Lower lobe of right lung (tissue), 2 donors: Measurements from ENCODE around the gene GEMIN2. TPM values are rescaled to one million over a fixed set of nuclear protein-coding genes. Genes with fewer than 3 reads are reported as not detected.
"Not testable (repeated sequence)": the region's sequence is repeated elsewhere in the genome, so short reads cannot be mapped to it uniquely, and the experiment has no call there.

ENCODE experiments used
- ATAC-seq, 2 donors: fragments of 200-7000 bp; cut with Tn5 transposase; one replicate each; pipeline ENCODE4 v1.9.1; 2020 to 2022; ENCODE audit warnings: mild to moderate bottlenecking in 2 of 2, moderate library complexity in 2 of 2
- DNase-seq: peaks from one replicate; pipeline ENCODE4 v3.0.0-alpha.2; 2020
- H3K27ac ChIP-seq: fragments of 200-600 bp; one replicate; pipeline ENCODE4 v1.8.0; 2022
- H3K27me3 ChIP-seq: fragments of 200-600 bp; one replicate; pipeline ENCODE4 v1.8.0; 2022; ENCODE audit warnings: low read depth
- H3K36me3 ChIP-seq: fragments of 200-600 bp; one replicate; pipeline ENCODE4 v1.8.0; 2022; ENCODE audit warnings: mild to moderate bottlenecking
- H3K4me1 ChIP-seq: fragments of 200-600 bp; one replicate; pipeline ENCODE4 v1.8.0; 2022
- H3K4me3 ChIP-seq: fragments of 200-600 bp; one replicate; pipeline ENCODE4 v1.8.0; 2022; ENCODE audit warnings: mild to moderate bottlenecking
- H3K9me3 ChIP-seq: fragments of 200-600 bp; one replicate; pipeline ENCODE4 v1.8.0; 2022
- CTCF ChIP-seq: fragments of 200-600 bp; IDR thresholded peaks from one replicate; pipeline ENCODE4 v1.8.0; 2022; ENCODE audit warnings: antibody characterized with exemption, mild to moderate bottlenecking
- intact Hi-C: fragments of 100-400 bp; cut with DNase I; formaldehyde crosslinking; loops from one replicate; pipeline ENCODE4 v1.11.0; 2022
- long read RNA-seq: library from polyadenylated mRNA; unstranded; transcript quantifications from one replicate; pipeline ENCODE4 v2.0.0, GENCODE V29; 2021
- total RNA-seq: library from RNA; stranded (reverse); fragmentation: NEBNext Ultra II Directional; extraction: Animal tissue kit (Norgen Biotek cat#: 25700); gene quantifications from one replicate; pipeline ENCODE4 v1.2.1, GENCODE V29; 2021
- donor health status: DM: no; HTN: yes; CAD: no; lungs with severe emphysema.

Gene GEMIN2
- 8.4 TPM for total RNA-seq
- long read RNA-seq, transcript GEMIN2-202 (10 exons, 1,420 nt), result major isoform, 7 of 10 reads
- long read RNA-seq, partial matches to known transcripts, result 0 of 10 reads
- long read RNA-seq, other reads (novel, unspliced or antisense), result 2 of 10 reads

DNA sequence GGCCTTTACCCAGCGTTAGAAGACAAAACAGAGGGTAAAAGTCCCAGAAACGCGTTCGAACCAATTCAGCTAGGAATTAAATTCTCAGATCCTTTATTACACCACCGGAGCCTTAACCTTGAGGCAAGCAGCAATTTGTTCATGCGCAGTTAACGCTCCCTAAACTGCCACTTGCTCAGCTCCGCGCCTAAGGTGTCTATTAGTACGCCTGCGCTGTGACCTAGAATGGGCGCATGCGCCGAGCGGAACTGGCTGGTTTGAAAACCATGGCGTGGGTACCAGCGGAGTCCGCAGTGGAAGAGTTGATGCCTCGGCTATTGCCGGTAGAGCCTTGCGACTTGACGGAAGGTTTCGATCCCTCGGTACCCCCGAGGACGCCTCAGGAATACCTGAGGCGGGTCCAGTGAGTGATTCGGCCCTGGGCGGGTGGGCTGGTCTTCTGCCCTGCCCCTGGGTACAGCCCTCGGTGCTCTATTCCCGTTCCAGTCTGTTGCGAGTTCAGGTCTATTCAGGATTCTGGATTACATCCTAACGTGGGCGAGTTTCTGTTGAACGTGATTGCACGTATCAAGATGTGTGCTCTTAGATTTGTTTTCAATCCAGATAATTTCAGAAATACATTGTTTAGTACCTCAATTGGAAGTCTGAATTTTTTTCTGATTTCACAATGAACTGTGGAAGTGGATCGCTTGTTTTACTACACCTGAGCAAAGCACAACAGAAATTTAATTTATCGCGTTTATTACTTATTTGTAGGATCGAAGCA lies at the start of gene GEMIN2:
Gene GEMIN2, plus strand, starts transcription at position 251 of the 766 bp plus-strand sequence. Its CDS starts 16 bp downstream, at position 267.
- H3K9me3 ChIP-seq, result no peaks in the 10 kb centered on the region
- peaks cover 14% of the 10 kb centered on the region for H3K4me1 ChIP-seq
- peak; percentile 95 for DNase-seq
- intact Hi-C loops, result no loop called here
- no peaks in the 10 kb centered on the region for H3K27me3 ChIP-seq
- peaks cover 20% of the 10 kb centered on the region for H3K36me3 ChIP-seq
- peak within 1 kb of the TSS; percentile 80 for H3K4me3 ChIP-seq
- peak within 1 kb of the TSS; percentile 77 for H3K27ac ChIP-seq
- TF ChIP-seq CTCF, result no peak
- peak; percentile 100 for ATAC-seq

DNA sequence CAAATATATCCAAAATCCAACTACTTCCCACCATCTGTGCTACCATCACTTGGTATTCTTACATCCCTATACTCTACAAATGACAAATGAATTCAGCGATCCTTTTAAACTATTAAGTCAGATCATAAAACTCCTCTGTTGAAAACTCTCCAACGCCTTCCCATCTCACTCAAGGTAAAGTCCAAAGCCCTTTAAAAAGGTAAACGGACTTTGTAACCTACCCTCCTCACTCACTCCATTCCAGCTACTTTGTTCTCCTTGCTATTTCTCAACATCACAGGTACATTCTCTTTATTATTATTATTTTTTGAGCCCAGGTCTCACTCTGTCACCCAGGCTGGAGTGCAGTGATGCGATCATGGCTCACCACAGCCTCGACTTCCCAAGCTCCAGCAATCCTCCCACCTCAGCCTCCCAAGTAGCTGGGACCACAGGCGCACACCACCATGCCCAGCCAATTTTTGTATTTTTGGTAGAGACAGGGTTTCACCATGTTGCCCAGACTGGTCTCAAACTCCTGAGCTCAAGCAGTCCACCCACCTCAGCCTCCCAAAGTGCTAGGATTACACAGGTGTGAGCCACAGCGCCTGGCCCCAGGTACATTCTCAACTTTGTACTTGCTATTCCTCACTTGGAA lies 44.8 kb upstream of the GEMIN2 start:
- DNase-seq, H3K9me3 ChIP-seq, H3K27ac ChIP-seq, ATAC-seq, H3K4me1 ChIP-seq, H3K4me3 ChIP-seq, H3K27me3 ChIP-seq, intact Hi-C loops: not testable (repeated sequence)
- peaks cover 91% of the 10 kb centered on the region for H3K36me3 ChIP-seq

GRCh38 chr14:39069923-39070322 lies 44.2 kb upstream of the GEMIN2 start:
- H3K4me1 ChIP-seq, result no peaks in the 10 kb centered on the region
- H3K4me3 ChIP-seq, result no peak overlapping the region
- no peaks in the 10 kb centered on the region for H3K9me3 ChIP-seq
- no peaks in the 10 kb centered on the region for H3K27me3 ChIP-seq
- H3K36me3 ChIP-seq, result peaks cover 91% of the 10 kb centered on the region
- intact Hi-C loops, result no loop called here
- no peak for ATAC-seq
- TF ChIP-seq CTCF, result no peak
- DNase-seq, result no peak
- H3K27ac ChIP-seq, result no peak overlapping the region

GRCh38 chr14:39071096-39071495 lies 43.0 kb upstream of the GEMIN2 start:
- DNase-seq (no peak), ATAC-seq (no peak)
- Histone ChIP-seq H3K4me3 (no peak overlapping the region), H3K4me1 (no peaks in the 10 kb centered on the region), H3K36me3 (peaks cover 92% of the 10 kb centered on the region), H3K9me3 (no peaks in the 10 kb centered on the region), H3K27ac (no peak overlapping the region), H3K27me3 (no peaks in the 10 kb centered on the region)
- no peak for TF ChIP-seq CTCF
- intact Hi-C loops, result no loop called here

DNA sequence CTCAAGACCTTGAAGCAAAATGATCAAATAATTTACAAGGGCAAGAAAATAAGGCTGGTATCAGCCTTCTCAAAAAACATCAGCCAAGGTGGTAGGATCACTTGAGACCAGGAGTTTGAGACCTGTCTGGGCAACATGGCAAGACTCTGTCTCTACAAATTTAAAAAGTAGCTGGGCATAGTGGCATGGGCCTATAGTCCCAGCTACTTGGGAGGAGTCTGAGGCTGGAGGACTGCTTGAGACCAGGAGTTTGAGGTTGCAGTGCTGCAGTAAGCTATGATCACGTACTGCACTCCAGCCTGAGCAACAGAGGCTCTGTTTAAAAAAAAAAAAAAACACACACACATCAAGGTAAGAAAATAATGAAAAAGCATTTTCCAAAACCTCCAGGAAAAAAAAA lies 33.2 kb upstream of the GEMIN2 start:
- Histone ChIP-seq H3K36me3 (peaks cover 95% of the 10 kb centered on the region), H3K9me3 (no peaks in the 10 kb centered on the region), H3K27me3 (no peaks in the 10 kb centered on the region), H3K27ac (no peak overlapping the region), H3K4me1 (no peaks in the 10 kb centered on the region), H3K4me3 (no peak overlapping the region)
- no peak for ATAC-seq
- TF ChIP-seq CTCF, result no peak
- DNase-seq, result no peak
- intact Hi-C loops, result no loop called here

DNA sequence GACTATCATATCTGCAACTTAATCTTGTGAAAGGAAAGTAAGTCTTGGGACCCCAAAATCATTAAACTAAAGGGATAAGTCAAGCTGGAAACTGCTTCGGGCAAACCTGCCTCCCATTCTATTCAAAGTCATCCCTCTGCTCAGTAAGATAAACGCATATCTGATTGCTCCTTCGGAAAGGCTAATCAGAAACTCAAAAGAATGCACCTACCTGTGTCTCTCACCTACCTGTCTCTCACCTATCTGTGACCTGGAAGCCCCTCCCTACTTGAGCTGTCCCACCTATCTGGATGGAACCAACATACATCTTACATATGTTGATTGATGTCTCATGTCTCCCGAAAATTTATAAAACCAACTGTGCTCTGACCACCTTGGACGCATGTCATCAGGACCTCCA lies 31.0 kb upstream of the GEMIN2 start:
- TF ChIP-seq CTCF, result no peak
- H3K36me3 ChIP-seq, result peaks cover 95% of the 10 kb centered on the region
- no peaks in the 10 kb centered on the region for H3K27me3 ChIP-seq
- no peak overlapping the region for H3K27ac ChIP-seq
- no peak overlapping the region for H3K4me3 ChIP-seq
- DNase-seq (no peak), ATAC-seq (no peak)
- intact Hi-C loops, result no loop called here
- no peaks in the 10 kb centered on the region for H3K4me1 ChIP-seq
- H3K9me3 ChIP-seq, result no peaks in the 10 kb centered on the region
